OCI-LY7 (cell line): ENCODE measurements around the gene DDT. TPM values are rescaled to one million over a fixed set of nuclear protein-coding genes. Genes with fewer than 3 reads are reported as not detected.

Experiments used
- BruUV-seq: library from RNA; stranded (reverse); fragments of 400-500 nt; replicated peaks from 2 replicates; lab custom pipeline; 2021; lab: Mats Ljungman, UMichigan
- CTCF ChIA-PET: fragments of 300-600 bp; sonication (Branson Sonifier 250); formaldehyde crosslinking; loops from one replicate; lab custom pipeline; 2022; ENCODE audit warnings: antibody characterized with exemption; ENCODE audit not compliant: unreplicated experiment; lab: Charles Lee
- POLR2A ChIA-PET: fragments of 300-600 bp; sonication (Branson Sonifier 250); formaldehyde crosslinking; loops from one replicate; lab custom pipeline; 2022; ENCODE audit warnings: antibody characterized with exemption; lab: Charles Lee
- DNase-seq: peaks from one replicate; pipeline ENCODE4 v3.0.0-alpha.2; 2015; ENCODE audit warnings: low spot score
- H2AFZ ChIP-seq: fragments of 200-600 bp; sonication (generic), shearing (Covaris generic); 2 replicates; pipeline ENCODE4 v1.6.1; 2014; ENCODE audit warnings: mild to moderate bottlenecking, antibody characterized with exemption, low read length, moderate library complexity
- H3K27ac ChIP-seq: fragments of 200-600 bp; sonication (generic); 2 replicates; pipeline ENCODE4 v1.5.1; 2014; ENCODE audit warnings: mixed run types, low read depth, mild to moderate bottlenecking, moderate library complexity, low read length, inconsistent platforms; ENCODE audit not compliant: poor library complexity, severe bottlenecking
- H3K36me3 ChIP-seq: fragments of 200-600 bp; sonication (generic); 2 replicates; pipeline ENCODE4 v1.6.1; 2014; ENCODE audit warnings: mild to moderate bottlenecking, antibody characterized with exemption, low read length, moderate library complexity, mixed read lengths; ENCODE audit not compliant: insufficient read depth
- H3K4me1 ChIP-seq: fragments of 200-600 bp; sonication (generic); 2 replicates; pipeline ENCODE4 v1.5.1; 2014; ENCODE audit warnings: mild to moderate bottlenecking, low read length; ENCODE audit not compliant: insufficient read depth, poor library complexity, severe bottlenecking
- H3K4me2 ChIP-seq: fragments of 200-600 bp; sonication (generic); 2 replicates; pipeline ENCODE4 v1.6.1; 2014; ENCODE audit warnings: mild to moderate bottlenecking, low read length
- H3K4me3 ChIP-seq: fragments of 200-600 bp; sonication (generic); 2 replicates; pipeline ENCODE4 v1.5.1; 2014; ENCODE audit warnings: mild to moderate bottlenecking, low read depth, low read length; ENCODE audit not compliant: poor library complexity, severe bottlenecking
- H3K79me2 ChIP-seq: fragments of 200-600 bp; sonication (generic); 2 replicates; pipeline ENCODE4 v1.6.1; 2016; ENCODE audit warnings: low read depth, mild to moderate bottlenecking, low read length, moderate library complexity, mixed read lengths; ENCODE audit not compliant: insufficient read depth
- H3K9me2 ChIP-seq: fragments of 200-600 bp; sonication (generic); 2 replicates; pipeline ENCODE4 v1.6.1; 2016; ENCODE audit warnings: mild to moderate bottlenecking, low read length, mixed read lengths; ENCODE audit not compliant: insufficient read depth
- H3K9me3 ChIP-seq: fragments of 200-600 bp; sonication (generic); 2 replicates; pipeline ENCODE4 v1.6.1; 2014; ENCODE audit warnings: mild to moderate bottlenecking, mixed run types, low read length, mixed read lengths
- H4K20me1 ChIP-seq: fragments of 200-600 bp; sonication (generic); 2 replicates; pipeline ENCODE4 v1.6.1; 2014; ENCODE audit warnings: mild to moderate bottlenecking, antibody characterized with exemption, low read length, moderate library complexity, mixed read lengths; ENCODE audit not compliant: insufficient read depth
- EZH2phosphoT487 ChIP-seq: fragments of 200-600 bp; sonication (generic); IDR thresholded peaks from 2 replicates; pipeline ENCODE4 v1.6.1; 2018; ENCODE audit warnings: low read depth, borderline replicate concordance, mild to moderate bottlenecking, mixed run types, antibody characterized with exemption, low read length, moderate library complexity, mixed read lengths
- intact Hi-C: fragments of 100-400 bp; cut with micrococcal nuclease; formaldehyde crosslinking; loops from one replicate; pipeline ENCODE4 v1.10.0; 2022; ENCODE audit not compliant: unreplicated experiment
- total RNA-seq, 2 experiments: library from RNA; depleted of rRNA in 1 of 2; stranded (reverse); fragments of >200 nt in 1 of 2; shearing (Covaris generic) in 1 of 2; gene quantifications; 2 replicates each; pipeline ENCODE4 v1.2.3, GENCODE V29; 2014 to 2022
- TF ChIP-seq, protein P1 (sequence below): fragments of 200-600 bp; sonication (generic); conservative IDR thresholded peaks from 2 replicates; pipeline ENCODE4 v1.5.1; 2014; ENCODE audit warnings: mild to moderate bottlenecking, antibody characterized with exemption, low read length, moderate library complexity, mixed read lengths

Gene DDT
- total RNA-seq, 2 experiments from 2014 or later: 182 to 252 TPM

DNA sequence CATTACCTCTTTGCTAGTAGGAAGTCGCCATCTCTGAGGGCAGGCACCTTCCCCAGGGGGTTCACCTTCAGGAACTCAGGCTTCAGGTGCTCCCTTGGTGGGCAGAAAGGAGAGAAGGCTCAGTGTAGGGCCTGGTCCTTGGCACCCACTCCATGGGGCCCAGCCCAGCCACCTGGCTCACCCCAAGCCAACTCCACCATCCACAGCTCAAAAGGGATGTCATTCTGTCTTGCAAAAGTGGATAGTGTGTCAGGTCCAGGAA lies 33.7 kb upstream of the DDT start:
- TF ChIP-seq EZH2phosphoT487: no peak
- TF ChIP-seq, protein P1, sequence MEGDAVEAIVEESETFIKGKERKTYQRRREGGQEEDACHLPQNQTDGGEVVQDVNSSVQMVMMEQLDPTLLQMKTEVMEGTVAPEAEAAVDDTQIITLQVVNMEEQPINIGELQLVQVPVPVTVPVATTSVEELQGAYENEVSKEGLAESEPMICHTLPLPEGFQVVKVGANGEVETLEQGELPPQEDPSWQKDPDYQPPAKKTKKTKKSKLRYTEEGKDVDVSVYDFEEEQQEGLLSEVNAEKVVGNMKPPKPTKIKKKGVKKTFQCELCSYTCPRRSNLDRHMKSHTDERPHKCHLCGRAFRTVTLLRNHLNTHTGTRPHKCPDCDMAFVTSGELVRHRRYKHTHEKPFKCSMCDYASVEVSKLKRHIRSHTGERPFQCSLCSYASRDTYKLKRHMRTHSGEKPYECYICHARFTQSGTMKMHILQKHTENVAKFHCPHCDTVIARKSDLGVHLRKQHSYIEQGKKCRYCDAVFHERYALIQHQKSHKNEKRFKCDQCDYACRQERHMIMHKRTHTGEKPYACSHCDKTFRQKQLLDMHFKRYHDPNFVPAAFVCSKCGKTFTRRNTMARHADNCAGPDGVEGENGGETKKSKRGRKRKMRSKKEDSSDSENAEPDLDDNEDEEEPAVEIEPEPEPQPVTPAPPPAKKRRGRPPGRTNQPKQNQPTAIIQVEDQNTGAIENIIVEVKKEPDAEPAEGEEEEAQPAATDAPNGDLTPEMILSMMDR: no peak
- CTCF ChIA-PET: interaction anchor here (0.6 kb wide), 1 partner anchor 146 kb away, joined by 3 read pairs; no protein-coding TSS in a partner anchor
- H3K4me1 ChIP-seq: peaks cover 14% of the 10 kb centered on the region
- no peak overlapping the region for H3K4me3 ChIP-seq
- POLR2A ChIA-PET: no interaction called here
- H3K9me2 ChIP-seq: no peaks in the 10 kb centered on the region
- no peak overlapping the region for H3K4me2 ChIP-seq
- H4K20me1 ChIP-seq: no peaks in the 10 kb centered on the region
- no TSS peak for BruUV-seq
- intact Hi-C loops: no loop called here
- H3K79me2 ChIP-seq: peaks cover 12% of the 10 kb centered on the region
- H3K36me3 ChIP-seq: no peaks in the 10 kb centered on the region
- DNase-seq: no peak
- H3K9me3 ChIP-seq: peaks cover 9% of the 10 kb centered on the region; the same call in 1 of the 2 replicates
- no peak overlapping the region for H2AFZ ChIP-seq
- H3K27ac ChIP-seq: no peak overlapping the region

DNA sequence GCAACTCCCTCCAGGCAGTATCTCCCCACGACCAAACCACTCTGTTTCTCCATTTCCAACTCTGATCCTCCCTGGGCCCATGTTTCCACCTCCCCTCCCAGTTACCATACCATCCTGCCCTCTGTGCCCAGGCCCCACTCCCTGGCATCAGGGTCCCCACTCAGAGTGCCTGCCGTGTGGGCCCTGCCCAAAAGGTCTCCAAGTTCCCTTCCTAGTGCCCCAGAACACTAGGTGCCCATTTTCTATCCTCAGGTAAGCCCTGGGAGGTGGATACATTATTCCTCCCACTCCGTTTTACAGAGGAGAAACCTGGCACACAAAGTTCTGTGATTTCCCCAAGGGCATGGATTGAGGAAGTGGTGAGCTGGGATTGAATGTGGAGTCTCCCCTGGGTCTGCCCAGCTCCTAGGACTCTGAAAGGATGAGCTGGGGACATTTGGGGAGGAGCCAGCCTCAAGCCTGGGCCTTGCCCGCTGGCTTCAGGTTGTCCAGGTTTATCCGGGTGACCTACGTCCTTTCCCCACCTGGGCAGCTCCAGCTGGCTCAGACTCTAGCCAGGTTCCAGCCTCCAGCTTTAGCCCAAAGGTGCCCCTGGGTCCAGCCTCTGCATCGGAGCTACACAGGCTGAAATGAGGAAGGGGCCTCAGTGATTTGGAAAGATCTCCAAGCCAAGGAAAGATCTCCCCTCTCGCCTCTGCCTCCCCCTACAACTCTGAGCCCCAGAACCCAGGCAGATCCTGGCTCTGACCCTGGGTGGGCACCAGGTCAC lies 33.2 kb upstream of the DDT start:
- H3K79me2 ChIP-seq: peaks cover 10% of the 10 kb centered on the region
- POLR2A ChIA-PET: no interaction called here
- intact Hi-C loops: no loop called here

DNA sequence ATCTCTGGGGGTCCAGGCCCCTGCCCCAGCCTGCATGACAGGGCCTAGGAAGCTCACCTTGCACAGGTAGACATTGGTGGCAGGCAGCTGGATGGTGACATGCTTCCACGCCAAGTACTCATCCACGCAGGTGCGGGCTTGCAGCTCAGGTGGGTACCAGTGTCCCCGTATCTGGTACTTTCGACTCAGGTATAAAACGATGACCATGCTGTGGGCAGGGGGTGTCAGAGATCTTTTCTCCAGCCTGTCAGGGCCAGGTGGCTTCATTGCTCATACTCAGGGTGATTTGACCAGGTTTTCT lies 32.6 kb upstream of the DDT start:
- no TSS peak for BruUV-seq

More for the DNA sequence above, 33.2 kb upstream of the DDT start:
- Histone ChIP-seq H3K27ac (no peak overlapping the region), H4K20me1 (no peaks in the 10 kb centered on the region), H3K9me2 (no peaks in the 10 kb centered on the region), H3K4me1 (peaks cover 9% of the 10 kb centered on the region), H3K4me2 (no peak overlapping the region), H3K9me3 (peaks cover 9% of the 10 kb centered on the region; the same call in 1 of the 2 replicates), H3K4me3 (no peak overlapping the region), H2AFZ (no peak overlapping the region), H3K36me3 (no peaks in the 10 kb centered on the region)
- CTCF ChIA-PET: no interaction called here
- DNase-seq: no peak
- BruUV-seq: no TSS peak
- TF ChIP-seq, protein P1: no peak
- no peak for TF ChIP-seq EZH2phosphoT487

More for the DNA sequence above, 32.6 kb upstream of the DDT start:
- H3K9me3 ChIP-seq: peaks cover 9% of the 10 kb centered on the region; the same call in 1 of the 2 replicates
- H3K9me2 ChIP-seq: no peaks in the 10 kb centered on the region
- no peak for DNase-seq
- H3K4me2 ChIP-seq: no peak overlapping the region
- no peak overlapping the region for H3K27ac ChIP-seq
- peaks cover 5% of the 10 kb centered on the region for H3K4me1 ChIP-seq
- ChIA-PET POLR2A (no interaction called here), CTCF (no interaction called here)
- H3K4me3 ChIP-seq: no peak overlapping the region
- H3K79me2 ChIP-seq: peaks cover 4% of the 10 kb centered on the region
- TF ChIP-seq EZH2phosphoT487: no peak
- TF ChIP-seq, protein P1: no peak
- no peak overlapping the region for H2AFZ ChIP-seq
- intact Hi-C loops: no loop called here
- no peaks in the 10 kb centered on the region for H3K36me3 ChIP-seq
- H4K20me1 ChIP-seq: no peaks in the 10 kb centered on the region
